ENCODE data around the gene PRDM5.

PRDM5 gene

GRCh38 chr4:120923207-120923522, 639 bp upstream of the PRDM5 start:
- no peak overlapping the region for H3K27ac ChIP-seq

GRCh38 chr4:120921456-120922380, 808 bp downstream of the PRDM5 start:
- TF ChIP-seq ZFX (IDR thresholded peaks at IDR 0.05; ENCODE audit: borderline replicate concordance), result no peak
- TF ChIP-seq CTCF (IDR thresholded peaks at IDR 0.05), result no peak; the same call in 1 of the 2 replicates

More at GRCh38 chr4:120923207-120923522, 639 bp upstream of the PRDM5 start:
- TF ChIP-seq CTCF (IDR thresholded peaks at IDR 0.05), result no peak
- no peak for TF ChIP-seq ZFX (IDR thresholded peaks at IDR 0.05; ENCODE audit: borderline replicate concordance)

GRCh38 chr4:120920666-120921065, 1.9 kb downstream of the PRDM5 start:
- H3K27ac ChIP-seq, result no peak overlapping the region
- TF ChIP-seq CTCF (IDR thresholded peaks at IDR 0.05) (no peak), ZFX (IDR thresholded peaks at IDR 0.05; ENCODE audit: borderline replicate concordance) (no peak)

More at GRCh38 chr4:120921456-120922380, 808 bp downstream of the PRDM5 start:
- H3K27ac ChIP-seq, result peak overlapping the region; percentile 54

- TF ChIP-seq CTCF (IDR thresholded peaks at IDR 0.05), result peak; percentile 28
- no peak for TF ChIP-seq ZFX (IDR thresholded peaks at IDR 0.05; ENCODE audit: borderline replicate concordance)
Observed at GRCh38 chr4:120919358-120919757, 3.2 kb downstream of the PRDM5 start.

GRCh38 chr4:120918788-120919187, 3.7 kb downstream of the PRDM5 start:
- TF ChIP-seq CTCF (IDR thresholded peaks at IDR 0.05) (no peak), ZFX (IDR thresholded peaks at IDR 0.05; ENCODE audit: borderline replicate concordance) (no peak)
- H3K27ac ChIP-seq, result no peak overlapping the region

More at GRCh38 chr4:120919358-120919757, 3.2 kb downstream of the PRDM5 start:
- H3K27ac ChIP-seq, result no peak overlapping the region

- TF ChIP-seq ZFX (IDR thresholded peaks at IDR 0.05; ENCODE audit: borderline replicate concordance), result no peak
- TF ChIP-seq CTCF (IDR thresholded peaks at IDR 0.05), result no peak
- no peak overlapping the region for H3K27ac ChIP-seq
Observed at GRCh38 chr4:120918092-120918491, 4.4 kb downstream of the PRDM5 start.

- H3K27ac ChIP-seq, result no peak overlapping the region
- TF ChIP-seq CTCF (IDR thresholded peaks at IDR 0.05) (no peak), ZFX (IDR thresholded peaks at IDR 0.05; ENCODE audit: borderline replicate concordance) (no peak)
Observed at GRCh38 chr4:120916937-120917336, 5.6 kb downstream of the PRDM5 start.

All from 22Rv1 (cell line).